Breast epithelium (tissue), 4 donors: Measurements from ENCODE around the gene GREM1. TPM values are rescaled to one million over a fixed set of nuclear protein-coding genes. Genes with fewer than 3 reads are reported as not detected.

Source experiments
- DNase-seq, 2 donors: peaks; one replicate each; pipeline ENCODE4 v3.0.0-alpha.2; 2019; ENCODE audit warnings: low spot score in 2 of 2
- H3K27ac ChIP-seq, 2 donors: fragments of 200-600 bp; sonication (generic) in 1 of 2; one replicate each; pipeline ENCODE4 v1.5.1; 2016 to 2019; ENCODE audit warnings: mild to moderate bottlenecking in 1 of 2
- H3K27me3 ChIP-seq, 2 donors: fragments of 200-600 bp; sonication (generic) in 1 of 2; one replicate each; pipeline versions ENCODE4 v1.5.1 to v1.6.0; 2017 to 2019; ENCODE audit warnings: control low read depth in 1 of 2, mild to moderate bottlenecking in 1 of 2
- H3K36me3 ChIP-seq: fragments of 200-600 bp; one replicate; pipeline ENCODE4 v1.5.1; 2019
- H3K4me1 ChIP-seq, 2 donors: fragments of 200-600 bp; sonication (generic); one replicate each; pipeline ENCODE4 v1.5.1; 2016 to 2019; ENCODE audit warnings: control low read depth in 1 of 2
- H3K4me3 ChIP-seq, 3 donors: fragments of 200-600 bp; sonication (generic); 1 replicate in 2 of 3; 2 replicates in 1 of 3; pipeline ENCODE4 v1.5.1; 2016 to 2019; ENCODE audit warnings: mild to moderate bottlenecking in 3 of 3, moderate library complexity in 2 of 3
- H3K9me3 ChIP-seq, 2 donors: fragments of 200-600 bp; sonication (generic) in 1 of 2; one replicate each; pipeline ENCODE4 v1.5.1; 2016 to 2019; ENCODE audit warnings: control low read depth in 1 of 2
- POLR2A ChIP-seq: fragments of 450-650 bp; IDR thresholded peaks from one replicate; pipeline ENCODE4 v1.6.1; 2016; ENCODE audit warnings: antibody characterized with exemption, mild to moderate bottlenecking, moderate library complexity
- POLR2AphosphoS5 ChIP-seq, 3 donors: sonication (generic); formaldehyde crosslinking; IDR thresholded peaks; one replicate each; pipeline ENCODE4 v1.6.1; 2017; ENCODE audit warnings: antibody characterized with exemption in 3 of 3
- intact Hi-C: fragments of 100-400 bp; cut with DNase I; formaldehyde crosslinking; loops from one replicate; pipeline ENCODE4 v1.15.1; 2023; ENCODE audit warnings: low total_unique reads
- total RNA-seq, 3 donors: library from RNA; depleted of rRNA; stranded (reverse); fragments of >200 nt; gene quantifications; one replicate each; pipeline ENCODE4 v1.1.0, GENCODE V29; 2016
- TF ChIP-seq, protein P1 (sequence below), 3 donors: fragments of 450-650 bp; IDR thresholded peaks; one replicate each; pipeline ENCODE4 v1.5.1; 2016 to 2017; ENCODE audit warnings: antibody characterized with exemption in 3 of 3, mild to moderate bottlenecking in 3 of 3, moderate library complexity in 3 of 3

Gene GREM1
- total RNA-seq, 3 donors from 2014 or later: 1.4 to 21.3 (median 2.5) TPM

DNA sequence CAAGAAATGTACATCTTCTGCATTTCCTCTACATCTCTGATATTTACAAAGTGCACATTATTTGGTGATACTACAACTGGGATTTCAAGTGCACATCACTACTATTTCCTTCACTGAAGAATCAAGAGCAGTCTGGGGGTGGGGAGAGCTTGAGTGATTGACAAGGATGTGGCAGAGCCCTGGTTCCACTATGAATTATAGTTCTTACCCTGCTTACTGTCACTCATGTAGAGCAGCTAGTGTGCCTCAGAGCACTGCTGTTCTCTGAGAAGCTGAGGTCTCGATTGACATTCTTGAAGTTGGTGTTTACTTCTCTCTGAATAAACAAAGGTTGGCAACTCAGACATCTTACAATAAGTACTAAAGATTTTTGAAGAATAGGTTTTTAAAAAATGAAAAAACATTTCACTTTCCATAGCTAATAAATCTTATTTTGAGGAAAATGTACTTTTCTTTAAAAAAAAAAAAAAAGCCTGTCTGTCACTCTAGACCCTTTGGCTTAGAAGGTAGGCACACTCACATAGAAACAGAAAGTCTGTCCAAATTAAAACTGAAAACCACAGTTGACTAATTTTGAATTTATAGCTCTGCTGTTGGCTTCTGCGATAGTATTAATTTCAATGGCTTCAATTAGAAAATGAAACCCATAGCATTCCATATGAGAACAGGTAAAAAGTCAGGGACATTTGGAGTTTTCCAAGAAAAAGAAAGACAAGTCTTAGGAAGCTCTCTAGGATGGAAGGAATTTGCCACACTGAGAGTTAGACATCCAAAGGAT is 5.6 kb downstream of the GREM1 start:
- H3K27ac ChIP-seq: no peak overlapping the region
- peaks cover 0 to 5% of the 10 kb centered on the region in 2 donors for H3K4me1 ChIP-seq
- no peak for DNase-seq
- intact Hi-C loops: no loop called here
- H3K4me3 ChIP-seq: no peak overlapping the region
- H3K27me3 ChIP-seq: peaks cover under 1 to 13% of the 10 kb centered on the region in 2 donors
- peaks cover 0 to 5% of the 10 kb centered on the region in 2 donors for H3K9me3 ChIP-seq
- TF ChIP-seq, protein P1, sequence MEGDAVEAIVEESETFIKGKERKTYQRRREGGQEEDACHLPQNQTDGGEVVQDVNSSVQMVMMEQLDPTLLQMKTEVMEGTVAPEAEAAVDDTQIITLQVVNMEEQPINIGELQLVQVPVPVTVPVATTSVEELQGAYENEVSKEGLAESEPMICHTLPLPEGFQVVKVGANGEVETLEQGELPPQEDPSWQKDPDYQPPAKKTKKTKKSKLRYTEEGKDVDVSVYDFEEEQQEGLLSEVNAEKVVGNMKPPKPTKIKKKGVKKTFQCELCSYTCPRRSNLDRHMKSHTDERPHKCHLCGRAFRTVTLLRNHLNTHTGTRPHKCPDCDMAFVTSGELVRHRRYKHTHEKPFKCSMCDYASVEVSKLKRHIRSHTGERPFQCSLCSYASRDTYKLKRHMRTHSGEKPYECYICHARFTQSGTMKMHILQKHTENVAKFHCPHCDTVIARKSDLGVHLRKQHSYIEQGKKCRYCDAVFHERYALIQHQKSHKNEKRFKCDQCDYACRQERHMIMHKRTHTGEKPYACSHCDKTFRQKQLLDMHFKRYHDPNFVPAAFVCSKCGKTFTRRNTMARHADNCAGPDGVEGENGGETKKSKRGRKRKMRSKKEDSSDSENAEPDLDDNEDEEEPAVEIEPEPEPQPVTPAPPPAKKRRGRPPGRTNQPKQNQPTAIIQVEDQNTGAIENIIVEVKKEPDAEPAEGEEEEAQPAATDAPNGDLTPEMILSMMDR (IDR thresholded peaks at IDR 0.05): no peak
- TF ChIP-seq POLR2AphosphoS5 (IDR thresholded peaks at IDR 0.05) (no peak), POLR2A (no peak)
- no peaks in the 10 kb centered on the region for H3K36me3 ChIP-seq

DNA sequence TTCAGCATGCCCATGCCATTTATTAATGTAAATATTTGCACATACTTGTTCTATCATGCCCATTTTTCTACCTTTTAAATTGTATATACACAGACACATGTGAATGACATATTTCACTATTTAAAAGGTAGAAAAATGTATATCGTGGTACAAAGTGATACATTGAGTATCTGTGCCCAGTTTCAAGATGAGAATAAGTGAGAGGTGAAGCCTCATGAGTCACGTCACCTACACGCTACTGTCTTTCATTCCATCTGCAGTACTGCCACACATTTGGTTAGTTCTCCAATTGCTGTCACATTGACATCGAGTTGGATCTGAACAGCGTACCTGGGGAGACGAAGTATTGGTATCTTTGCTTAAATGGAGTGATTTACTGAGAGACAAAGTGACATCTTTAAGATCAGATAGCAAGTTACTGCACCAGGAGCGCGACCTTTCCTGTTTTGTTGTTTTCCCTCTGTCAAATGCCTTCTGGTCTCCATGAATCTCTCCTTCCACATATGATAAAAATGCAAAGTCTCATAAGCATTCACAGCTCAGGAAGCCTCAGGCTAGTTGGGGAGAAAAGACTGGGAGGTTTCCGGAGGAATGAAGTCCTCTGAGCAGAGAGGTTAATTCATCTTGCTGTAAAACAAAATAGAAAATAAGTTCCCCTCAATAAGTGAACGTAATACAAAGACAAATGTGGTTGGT is 12.0 kb downstream of the GREM1 start:
- Histone ChIP-seq H3K9me3 (peaks cover 0 to 7% of the 10 kb centered on the region in 2 donors), H3K36me3 (no peaks in the 10 kb centered on the region), H3K27me3 (no peaks in the 10 kb centered on the region), H3K27ac (no peak overlapping the region), H3K4me3 (no peak overlapping the region), H3K4me1 (no peaks in the 10 kb centered on the region)
- TF ChIP-seq, protein P1 (IDR thresholded peaks at IDR 0.05): no peak
- no peak for TF ChIP-seq POLR2A
- TF ChIP-seq POLR2AphosphoS5 (IDR thresholded peaks at IDR 0.05): no peak
- DNase-seq: no peak
- intact Hi-C loops: no loop called here

DNA sequence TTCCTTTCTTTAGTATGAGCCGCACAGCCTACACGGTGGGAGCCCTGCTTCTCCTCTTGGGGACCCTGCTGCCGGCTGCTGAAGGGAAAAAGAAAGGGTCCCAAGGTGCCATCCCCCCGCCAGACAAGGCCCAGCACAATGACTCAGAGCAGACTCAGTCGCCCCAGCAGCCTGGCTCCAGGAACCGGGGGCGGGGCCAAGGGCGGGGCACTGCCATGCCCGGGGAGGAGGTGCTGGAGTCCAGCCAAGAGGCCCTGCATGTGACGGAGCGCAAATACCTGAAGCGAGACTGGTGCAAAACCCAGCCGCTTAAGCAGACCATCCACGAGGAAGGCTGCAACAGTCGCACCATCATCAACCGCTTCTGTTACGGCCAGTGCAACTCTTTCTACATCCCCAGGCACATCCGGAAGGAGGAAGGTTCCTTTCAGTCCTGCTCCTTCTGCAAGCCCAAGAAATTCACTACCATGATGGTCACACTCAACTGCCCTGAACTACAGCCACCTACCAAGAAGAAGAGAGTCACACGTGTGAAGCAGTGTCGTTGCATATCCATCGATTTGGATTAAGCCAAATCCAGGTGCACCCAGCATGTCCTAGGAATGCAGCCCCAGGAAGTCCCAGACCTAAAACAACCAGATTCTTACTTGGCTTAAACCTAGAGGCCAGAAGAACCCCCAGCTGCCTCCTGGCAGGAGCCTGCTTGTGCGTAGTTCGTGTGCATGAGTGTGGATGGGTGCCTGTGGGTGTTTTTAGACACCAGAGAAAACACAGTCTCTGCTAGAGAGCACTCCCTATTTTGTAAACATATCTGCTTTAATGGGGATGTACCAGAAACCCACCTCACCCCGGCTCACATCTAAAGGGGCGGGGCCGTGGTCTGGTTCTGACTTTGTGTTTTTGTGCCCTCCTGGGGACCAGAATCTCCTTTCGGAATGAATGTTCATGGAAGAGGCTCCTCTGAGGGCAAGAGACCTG is 13.2 kb downstream of the GREM1 start:
- Histone ChIP-seq H3K27ac (no peak overlapping the region), H3K27me3 (no peaks in the 10 kb centered on the region), H3K9me3 (peaks cover 0 to 7% of the 10 kb centered on the region in 2 donors), H3K4me3 (no peak overlapping the region), H3K36me3 (no peaks in the 10 kb centered on the region), H3K4me1 (no peaks in the 10 kb centered on the region)
- no peak for TF ChIP-seq POLR2A
- TF ChIP-seq POLR2AphosphoS5 (IDR thresholded peaks at IDR 0.05): no peak
- TF ChIP-seq, protein P1 (IDR thresholded peaks at IDR 0.05): no peak
- DNase-seq: no peak
- intact Hi-C loops: no loop called here

DNA sequence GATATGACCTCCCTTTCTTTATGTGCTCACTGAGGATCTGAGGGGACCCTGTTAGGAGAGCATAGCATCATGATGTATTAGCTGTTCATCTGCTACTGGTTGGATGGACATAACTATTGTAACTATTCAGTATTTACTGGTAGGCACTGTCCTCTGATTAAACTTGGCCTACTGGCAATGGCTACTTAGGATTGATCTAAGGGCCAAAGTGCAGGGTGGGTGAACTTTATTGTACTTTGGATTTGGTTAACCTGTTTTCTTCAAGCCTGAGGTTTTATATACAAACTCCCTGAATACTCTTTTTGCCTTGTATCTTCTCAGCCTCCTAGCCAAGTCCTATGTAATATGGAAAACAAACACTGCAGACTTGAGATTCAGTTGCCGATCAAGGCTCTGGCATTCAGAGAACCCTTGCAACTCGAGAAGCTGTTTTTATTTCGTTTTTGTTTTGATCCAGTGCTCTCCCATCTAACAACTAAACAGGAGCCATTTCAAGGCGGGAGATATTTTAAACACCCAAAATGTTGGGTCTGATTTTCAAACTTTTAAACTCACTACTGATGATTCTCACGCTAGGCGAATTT is 14.9 kb downstream of the GREM1 start:
- Histone ChIP-seq H3K36me3 (no peaks in the 10 kb centered on the region), H3K27ac (no peak overlapping the region), H3K27me3 (no peaks in the 10 kb centered on the region), H3K9me3 (peaks cover 0 to 7% of the 10 kb centered on the region in 2 donors), H3K4me1 (no peaks in the 10 kb centered on the region), H3K4me3 (no peak overlapping the region)
- intact Hi-C loops: no loop called here
- DNase-seq: no peak
- TF ChIP-seq, protein P1 (IDR thresholded peaks at IDR 0.05): no peak
- no peak for TF ChIP-seq POLR2A
